Osteocyte (in vitro differentiated cells): ENCODE results near the gene HVCN1. TPM values are rescaled to one million over a fixed set of nuclear protein-coding genes. Genes with fewer than 3 reads are reported as not detected.

Source experiments
- DNase-seq: peaks from one replicate; pipeline ENCODE4 v3.0.0; 2021; ENCODE audit warnings: mixed read lengths; ENCODE audit not compliant: unreplicated experiment; ENCODE audit errors: extremely low spot score
- H3K27ac Mint-ChIP-seq: one replicate; pipeline ENCODE4 v1.8.0; 2021; ENCODE audit warnings: mild to moderate bottlenecking, mixed read lengths; ENCODE audit not compliant: unreplicated experiment
- H3K27me3 Mint-ChIP-seq: one replicate; pipeline ENCODE4 v1.8.0; 2021; ENCODE audit warnings: mixed read lengths; ENCODE audit not compliant: unreplicated experiment
- H3K36me3 Mint-ChIP-seq: one replicate; pipeline ENCODE4 v1.8.0; 2021; ENCODE audit warnings: mixed read lengths; ENCODE audit not compliant: unreplicated experiment
- H3K4me1 Mint-ChIP-seq: one replicate; pipeline ENCODE4 v1.8.0; 2021; ENCODE audit warnings: mixed read lengths; ENCODE audit not compliant: unreplicated experiment
- H3K4me3 Mint-ChIP-seq: one replicate; pipeline ENCODE4 v1.8.0; 2021; ENCODE audit warnings: mild to moderate bottlenecking, moderate library complexity, mixed read lengths; ENCODE audit not compliant: unreplicated experiment
- H3K9me3 Mint-ChIP-seq: one replicate; pipeline ENCODE4 v1.8.0; 2021; ENCODE audit warnings: mixed read lengths; ENCODE audit not compliant: unreplicated experiment
- total RNA-seq: library from RNA; stranded (reverse); gene quantifications from 2 replicates; pipeline ENCODE4 v1.2.1, GENCODE V29; 2021
- TF ChIP-seq, protein P1 (sequence below): fragments of 200-600 bp; sonication (generic); IDR thresholded peaks from 2 replicates; pipeline ENCODE4 v1.5.0; 2021; ENCODE audit warnings: antibody characterized with exemption, mild to moderate bottlenecking, moderate library complexity

HVCN1 gene
- total RNA-seq, 1 donor from 2014 or later: 0.94 TPM

DNA sequence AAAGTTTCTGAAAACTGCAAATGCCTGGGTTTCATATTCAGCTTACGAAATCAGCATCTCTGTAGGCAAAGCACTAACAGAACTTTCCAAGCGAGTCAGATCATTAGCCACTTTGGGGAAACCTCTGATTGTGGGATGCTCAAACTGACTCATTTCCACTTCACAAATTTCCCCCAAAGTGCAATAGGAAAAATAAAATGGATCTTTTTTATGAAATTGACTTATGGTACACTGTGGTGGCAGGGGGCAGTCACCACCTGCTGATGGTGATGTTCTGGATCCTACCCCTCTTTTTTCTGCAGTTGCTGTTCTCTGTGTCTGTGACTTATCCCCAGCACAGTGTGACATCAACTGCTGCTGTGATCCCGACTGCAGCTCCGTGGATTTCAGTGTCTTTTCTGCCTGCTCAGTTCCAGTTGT is 69.4 kb downstream of the HVCN1 start:
- H3K27me3 Mint-ChIP-seq: no peaks in the 10 kb centered on the region
- H3K9me3 Mint-ChIP-seq: no peaks in the 10 kb centered on the region
- H3K27ac Mint-ChIP-seq: no peak overlapping the region
- no peak for DNase-seq
- peaks cover 5% of the 10 kb centered on the region for H3K4me1 Mint-ChIP-seq
- H3K4me3 Mint-ChIP-seq: no peak overlapping the region
- H3K36me3 Mint-ChIP-seq: no peaks in the 10 kb centered on the region
- TF ChIP-seq, protein P1, sequence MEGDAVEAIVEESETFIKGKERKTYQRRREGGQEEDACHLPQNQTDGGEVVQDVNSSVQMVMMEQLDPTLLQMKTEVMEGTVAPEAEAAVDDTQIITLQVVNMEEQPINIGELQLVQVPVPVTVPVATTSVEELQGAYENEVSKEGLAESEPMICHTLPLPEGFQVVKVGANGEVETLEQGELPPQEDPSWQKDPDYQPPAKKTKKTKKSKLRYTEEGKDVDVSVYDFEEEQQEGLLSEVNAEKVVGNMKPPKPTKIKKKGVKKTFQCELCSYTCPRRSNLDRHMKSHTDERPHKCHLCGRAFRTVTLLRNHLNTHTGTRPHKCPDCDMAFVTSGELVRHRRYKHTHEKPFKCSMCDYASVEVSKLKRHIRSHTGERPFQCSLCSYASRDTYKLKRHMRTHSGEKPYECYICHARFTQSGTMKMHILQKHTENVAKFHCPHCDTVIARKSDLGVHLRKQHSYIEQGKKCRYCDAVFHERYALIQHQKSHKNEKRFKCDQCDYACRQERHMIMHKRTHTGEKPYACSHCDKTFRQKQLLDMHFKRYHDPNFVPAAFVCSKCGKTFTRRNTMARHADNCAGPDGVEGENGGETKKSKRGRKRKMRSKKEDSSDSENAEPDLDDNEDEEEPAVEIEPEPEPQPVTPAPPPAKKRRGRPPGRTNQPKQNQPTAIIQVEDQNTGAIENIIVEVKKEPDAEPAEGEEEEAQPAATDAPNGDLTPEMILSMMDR: no peak

GRCh38 chr12:110616471-110617115 is 72.3 kb downstream of the HVCN1 start:
- Mint-ChIP-seq H3K27me3 (no peaks in the 10 kb centered on the region), H3K4me3 (no peak overlapping the region), H3K27ac (no peak overlapping the region), H3K36me3 (no peaks in the 10 kb centered on the region), H3K9me3 (no peaks in the 10 kb centered on the region), H3K4me1 (peaks cover 7% of the 10 kb centered on the region)
- TF ChIP-seq, protein P1: no peak
- DNase-seq: no peak

GRCh38 chr12:110615171-110615570 is 73.7 kb downstream of the HVCN1 start:
- Mint-ChIP-seq H3K9me3 (no peaks in the 10 kb centered on the region), H3K4me3 (peak overlapping the region; percentile 14), H3K36me3 (no peaks in the 10 kb centered on the region), H3K4me1 (peaks cover 7% of the 10 kb centered on the region), H3K27ac (peak overlapping the region; percentile 52), H3K27me3 (no peaks in the 10 kb centered on the region)
- TF ChIP-seq, protein P1: no peak
- DNase-seq: no peak

DNA sequence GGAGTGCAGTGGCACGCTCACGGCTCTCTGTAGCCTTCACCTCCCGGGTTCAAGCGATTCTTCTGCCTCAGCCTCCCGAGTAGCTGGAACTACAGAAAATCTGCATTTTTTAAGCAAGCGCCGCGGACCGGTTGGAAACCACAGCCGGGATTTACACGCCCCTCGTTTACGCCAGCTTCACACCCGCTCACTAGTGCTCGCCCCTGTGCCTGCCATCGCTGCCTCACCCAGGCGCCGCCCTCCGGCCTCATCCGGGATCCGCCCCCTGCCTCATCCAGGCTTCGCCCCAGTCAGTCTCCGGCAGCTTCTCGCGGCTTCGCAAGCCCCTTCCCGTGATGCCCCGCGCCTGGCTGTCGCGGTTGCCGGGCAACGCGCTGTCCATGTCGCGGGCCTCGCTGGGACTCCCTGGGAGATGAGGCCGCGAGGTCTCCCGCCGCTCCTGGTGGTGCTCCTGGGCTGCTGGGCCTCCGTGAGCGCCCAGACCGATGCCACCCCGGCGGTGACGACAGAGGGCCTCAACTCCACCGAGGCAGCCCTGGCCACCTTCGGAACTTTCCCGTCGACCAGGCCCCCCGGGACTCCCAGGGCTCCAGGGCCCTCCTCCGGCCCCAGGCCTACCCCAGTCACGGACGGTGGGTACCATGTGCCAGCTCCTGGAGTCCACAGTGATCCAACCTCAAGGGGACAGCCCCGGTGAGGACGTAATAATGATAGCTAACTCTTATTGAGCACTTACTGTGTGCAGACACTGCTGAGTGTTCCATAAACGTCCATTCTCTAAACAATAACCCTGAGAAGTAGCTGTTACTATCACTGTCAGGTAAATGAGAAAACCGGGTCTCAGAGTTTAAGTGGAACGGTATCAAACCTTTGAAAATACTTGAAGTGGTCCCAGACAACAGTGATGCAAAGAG is 74.9 kb downstream of the HVCN1 start, which contains the start of gene TCTN1:
TSS of gene TCTN1 (plus strand) at position 359 of the 914 bp plus-strand sequence. CDS start at position 413, 54 bp downstream.
- peak; percentile 99 for DNase-seq
- H3K27me3 Mint-ChIP-seq: no peaks in the 10 kb centered on the region
- TF ChIP-seq, protein P1: no peak
- no peaks in the 10 kb centered on the region for H3K36me3 Mint-ChIP-seq
- peaks cover 7% of the 10 kb centered on the region for H3K4me1 Mint-ChIP-seq
- H3K4me3 Mint-ChIP-seq: peak within 1 kb of the TSS; percentile 84
- no peaks in the 10 kb centered on the region for H3K9me3 Mint-ChIP-seq
- peak within 1 kb of the TSS; percentile 82 for H3K27ac Mint-ChIP-seq
